Neuron (in vitro differentiated cells): ENCODE measurements around the gene IL17F.

Experiments used
- H2AFZ ChIP-seq: one replicate; pipeline ENCODE4 v1.6.1; 2013; ENCODE audit warnings: low read depth, mild to moderate bottlenecking, inconsistent platforms, low read length, moderate library complexity
- H3K27me3 ChIP-seq: one replicate; pipeline ENCODE4 v1.6.1; 2013; ENCODE audit warnings: low read length; ENCODE audit not compliant: insufficient read depth
- H3K36me3 ChIP-seq: one replicate; pipeline ENCODE4 v1.6.1; 2013; ENCODE audit warnings: low read length; ENCODE audit not compliant: insufficient read depth
- H3K4me1 ChIP-seq: one replicate; pipeline ENCODE4 v1.6.1; 2013; ENCODE audit warnings: low read length; ENCODE audit not compliant: insufficient read depth
- H3K4me3 ChIP-seq: 2 replicates; pipeline ENCODE4 v1.5.1; 2013; ENCODE audit warnings: mild to moderate bottlenecking, low read length, moderate library complexity
- H3K9me3 ChIP-seq: one replicate; pipeline ENCODE4 v1.6.1; 2013; ENCODE audit warnings: low read length

IL17F gene

DNA sequence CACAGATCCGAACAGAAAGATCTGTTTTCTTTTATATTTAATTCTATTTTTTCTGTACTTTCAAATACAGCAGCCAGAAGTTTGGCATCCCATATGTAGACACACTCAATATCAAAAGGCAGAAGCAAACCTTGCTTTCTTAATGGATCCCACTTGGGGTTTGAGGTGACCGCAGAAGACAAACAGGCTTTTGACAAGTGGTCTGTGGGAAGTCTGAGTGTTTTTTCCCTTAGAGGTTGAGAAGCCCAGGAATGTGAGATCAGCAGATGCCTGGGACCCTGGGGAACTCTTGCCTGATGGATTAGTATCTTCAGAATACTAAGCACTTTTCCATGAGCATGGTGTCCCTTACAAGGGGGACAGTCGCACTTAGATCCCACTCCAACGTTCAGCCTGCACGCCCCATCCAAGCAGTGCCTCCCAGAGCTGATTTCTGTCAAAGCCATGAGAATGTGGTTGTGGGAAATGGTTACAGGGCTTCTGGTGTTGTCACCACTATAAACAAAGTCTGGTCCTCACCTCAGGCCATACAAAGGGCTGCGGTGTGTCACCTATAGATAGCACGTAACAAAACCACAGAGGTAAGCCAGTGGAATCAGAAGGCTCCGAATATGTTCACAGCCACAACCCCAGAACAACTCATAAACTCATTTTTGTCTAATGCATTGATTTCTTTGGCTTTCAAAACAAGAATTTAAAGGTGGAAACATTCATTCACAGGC is 12.7 kb downstream of the IL17F start:
- no peaks in the 10 kb centered on the region for H3K9me3 ChIP-seq
- no peaks in the 10 kb centered on the region for H3K36me3 ChIP-seq
- no peaks in the 10 kb centered on the region for H3K4me1 ChIP-seq
- H2AFZ ChIP-seq, result no peak overlapping the region
- no peak overlapping the region for H3K4me3 ChIP-seq
- H3K27me3 ChIP-seq, result peaks cover 4% of the 10 kb centered on the region

DNA sequence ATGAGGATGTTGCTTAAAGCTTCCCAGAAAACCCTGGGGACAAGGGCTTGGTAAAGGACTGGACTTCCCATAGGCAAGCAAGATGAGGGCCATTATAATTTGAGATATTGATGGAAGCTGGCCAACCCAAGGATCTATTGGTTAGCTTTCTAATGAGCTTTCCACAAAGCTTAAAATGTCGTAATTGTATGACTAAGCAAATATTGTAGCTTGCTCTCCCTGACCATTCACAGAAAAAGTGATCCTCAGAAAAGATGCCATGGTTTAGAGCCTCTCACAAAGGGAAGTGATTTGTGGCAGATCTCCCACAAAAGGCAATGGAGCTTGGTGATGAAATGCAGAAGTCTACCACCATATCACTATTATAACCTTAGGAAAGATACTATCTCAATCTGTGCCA is 13.6 kb downstream of the IL17F start:
- no peak overlapping the region for H3K4me3 ChIP-seq

DNA sequence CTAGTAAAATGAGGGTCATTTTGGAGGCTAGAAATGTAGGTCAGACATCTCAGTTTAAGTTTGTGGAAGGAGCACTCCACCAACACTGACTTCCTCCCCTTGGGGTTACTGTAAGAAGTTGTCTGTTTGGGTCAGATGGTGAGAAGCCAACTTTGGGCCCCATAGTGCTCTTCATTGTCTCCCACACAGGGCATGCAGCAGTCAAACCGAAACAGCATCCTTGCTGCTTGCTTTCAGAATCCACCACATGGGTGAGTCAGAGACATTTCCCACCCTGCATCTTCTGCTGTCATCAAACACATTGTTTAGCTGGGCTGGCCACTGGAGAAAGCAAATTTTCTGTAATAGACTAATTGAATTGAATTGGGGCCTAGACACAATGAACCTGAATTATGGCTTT is 16.8 kb downstream of the IL17F start:
- no peaks in the 10 kb centered on the region for H3K4me1 ChIP-seq
- no peaks in the 10 kb centered on the region for H3K9me3 ChIP-seq
- H3K4me3 ChIP-seq, result no peak overlapping the region
- H2AFZ ChIP-seq, result no peak overlapping the region
- H3K36me3 ChIP-seq, result no peaks in the 10 kb centered on the region
- H3K27me3 ChIP-seq, result peaks cover 4% of the 10 kb centered on the region

More for the DNA sequence above, 13.6 kb downstream of the IL17F start:
- Histone ChIP-seq H3K9me3 (no peaks in the 10 kb centered on the region), H2AFZ (no peak overlapping the region), H3K4me1 (no peaks in the 10 kb centered on the region), H3K36me3 (no peaks in the 10 kb centered on the region), H3K27me3 (peaks cover 4% of the 10 kb centered on the region)

DNA sequence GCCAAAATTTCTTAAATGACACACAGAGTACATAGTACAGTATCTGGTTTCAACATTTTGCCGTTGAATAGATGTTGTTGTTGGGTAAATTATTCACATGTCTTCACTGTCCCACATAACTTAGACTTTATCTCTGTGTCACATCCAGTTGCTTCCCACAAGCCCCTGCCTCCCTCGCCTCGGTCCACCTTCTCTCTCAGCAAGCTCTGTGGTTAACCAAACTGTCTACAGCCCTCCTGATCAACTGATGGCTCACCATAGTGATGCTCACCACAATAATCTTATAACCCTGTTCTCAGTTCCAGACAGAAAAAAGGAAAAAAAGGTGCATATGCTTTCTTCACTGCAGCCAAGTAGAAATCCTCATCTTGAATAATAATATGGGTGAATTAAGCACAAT is 23.0 kb downstream of the IL17F start:
- Histone ChIP-seq H3K36me3 (no peaks in the 10 kb centered on the region), H3K4me1 (no peaks in the 10 kb centered on the region), H2AFZ (no peak overlapping the region), H3K4me3 (no peak overlapping the region), H3K9me3 (no peaks in the 10 kb centered on the region), H3K27me3 (no peaks in the 10 kb centered on the region)

DNA sequence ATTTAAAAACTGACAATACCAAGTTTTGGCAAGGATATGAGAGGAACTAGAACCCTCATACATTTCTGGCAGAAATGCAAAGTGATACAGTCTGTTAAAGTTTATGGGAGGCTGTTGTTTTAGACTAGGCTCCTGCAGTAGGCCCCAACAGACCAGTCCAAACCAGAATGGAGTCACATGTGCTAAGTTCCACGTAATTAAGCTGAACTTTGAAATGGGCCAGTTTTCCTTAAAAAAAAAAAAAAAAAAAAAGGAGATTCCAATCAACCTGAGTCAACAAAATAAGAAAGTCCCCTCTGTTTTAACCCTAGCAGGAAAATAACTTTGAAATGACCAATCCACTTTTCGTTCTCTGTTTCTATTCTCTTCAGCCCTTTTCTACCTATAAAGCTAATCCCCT is 26.5 kb downstream of the IL17F start:
- no peak overlapping the region for H3K4me3 ChIP-seq
- H3K36me3 ChIP-seq, result no peaks in the 10 kb centered on the region
- no peaks in the 10 kb centered on the region for H3K9me3 ChIP-seq
- no peak overlapping the region for H2AFZ ChIP-seq
- no peaks in the 10 kb centered on the region for H3K27me3 ChIP-seq
- H3K4me1 ChIP-seq, result no peaks in the 10 kb centered on the region

DNA sequence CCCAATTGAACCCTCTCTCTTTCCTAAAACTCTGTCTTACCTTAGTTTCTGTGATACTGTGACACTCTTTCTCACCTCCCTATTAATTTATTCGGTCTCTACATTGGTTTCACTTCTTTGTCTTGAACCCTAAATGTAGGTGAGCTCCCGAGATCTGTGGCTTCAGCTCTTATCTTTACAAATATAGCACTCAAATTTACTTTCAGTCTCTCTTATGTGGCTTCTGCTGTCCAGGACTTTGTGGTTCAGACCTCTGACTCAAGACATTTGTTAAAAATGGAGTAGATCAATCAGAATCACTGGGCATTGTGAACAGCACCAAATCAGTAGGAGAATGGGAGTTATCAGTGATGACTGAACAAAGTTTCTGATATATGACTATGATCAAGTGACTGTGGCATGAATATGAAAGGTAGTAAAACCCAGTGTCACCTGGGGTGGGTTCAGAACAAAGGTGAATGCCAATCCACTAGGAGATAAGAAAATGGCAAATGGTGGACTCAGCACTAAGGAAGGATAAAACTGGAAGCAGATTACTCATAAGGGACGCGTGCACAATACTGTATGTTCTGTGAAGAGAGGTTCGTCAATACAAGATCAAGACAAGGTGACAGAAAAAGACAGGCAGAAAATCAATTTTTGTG is 27.2 kb downstream of the IL17F start:
- H3K27me3 ChIP-seq, result no peaks in the 10 kb centered on the region
- no peaks in the 10 kb centered on the region for H3K36me3 ChIP-seq
- no peaks in the 10 kb centered on the region for H3K9me3 ChIP-seq
- H3K4me3 ChIP-seq, result no peak overlapping the region
- no peak overlapping the region for H2AFZ ChIP-seq
- no peaks in the 10 kb centered on the region for H3K4me1 ChIP-seq

DNA sequence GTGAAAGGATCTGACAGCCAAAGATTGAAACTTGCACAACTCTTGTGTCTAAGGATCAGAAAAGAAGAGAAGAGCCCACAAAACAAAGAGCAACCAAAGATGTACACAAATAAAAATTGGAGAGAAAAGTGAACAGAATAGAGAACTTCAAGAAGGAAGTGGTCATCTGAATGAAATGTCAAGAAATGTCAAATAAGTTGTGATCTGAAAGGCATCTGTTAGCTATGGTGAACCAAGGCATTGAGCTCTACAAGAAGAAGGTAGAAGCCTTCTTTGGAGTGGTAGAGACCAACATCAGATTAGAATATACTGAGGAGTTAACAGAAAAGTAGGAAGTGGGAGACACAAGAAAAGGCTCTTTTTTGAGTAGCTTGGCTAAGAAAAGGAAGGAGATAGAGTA is 28.5 kb downstream of the IL17F start:
- Histone ChIP-seq H3K4me3 (no peak overlapping the region), H3K4me1 (no peaks in the 10 kb centered on the region), H3K27me3 (no peaks in the 10 kb centered on the region), H3K36me3 (no peaks in the 10 kb centered on the region), H3K9me3 (no peaks in the 10 kb centered on the region), H2AFZ (no peak overlapping the region)

DNA sequence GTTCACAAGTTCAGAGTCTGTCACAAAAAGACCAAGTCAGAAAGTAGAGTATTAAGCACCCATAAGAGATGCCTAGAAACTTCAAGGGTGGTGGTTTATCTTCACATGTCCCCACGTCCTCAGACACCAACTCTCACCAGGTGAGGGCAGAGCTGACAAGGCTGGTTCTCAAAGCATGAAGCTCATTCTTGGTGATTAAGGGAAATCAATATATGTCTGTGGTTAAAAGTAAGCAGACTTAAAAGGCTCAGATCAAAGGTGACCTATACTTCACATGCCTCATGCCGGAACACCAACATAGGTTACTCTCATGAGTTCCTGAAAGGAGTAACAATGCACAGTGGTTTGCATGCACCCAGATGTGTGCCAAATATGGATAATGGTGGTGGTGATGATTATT is 31.2 kb downstream of the IL17F start:
- Histone ChIP-seq H3K36me3 (no peaks in the 10 kb centered on the region), H2AFZ (no peak overlapping the region)

DNA sequence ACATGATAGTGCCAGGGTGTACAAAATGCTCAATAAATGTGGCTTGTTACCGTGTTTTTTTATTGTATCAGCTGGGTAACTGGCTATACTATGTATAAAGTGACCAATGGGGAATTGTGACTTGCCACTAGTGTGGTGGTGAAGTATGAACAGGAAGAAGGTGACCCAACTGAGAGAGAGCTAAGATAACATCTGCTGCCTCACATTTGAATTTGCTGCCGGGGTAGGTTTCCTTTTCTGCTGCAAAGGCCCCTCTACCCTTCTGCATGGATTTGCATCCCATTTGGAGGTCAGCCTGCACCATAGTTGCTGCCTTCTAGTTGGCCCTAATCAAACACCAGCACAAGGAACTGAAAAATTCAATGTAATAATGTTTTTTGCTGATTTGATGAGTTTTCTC is 34.1 kb downstream of the IL17F start:
- no peak overlapping the region for H2AFZ ChIP-seq
- H3K36me3 ChIP-seq, result no peaks in the 10 kb centered on the region
- no peaks in the 10 kb centered on the region for H3K4me1 ChIP-seq
- no peak overlapping the region for H3K4me3 ChIP-seq
- no peaks in the 10 kb centered on the region for H3K9me3 ChIP-seq
- no peaks in the 10 kb centered on the region for H3K27me3 ChIP-seq

More for the DNA sequence above, 31.2 kb downstream of the IL17F start:
- H3K4me1 ChIP-seq, result no peaks in the 10 kb centered on the region
- H3K9me3 ChIP-seq, result no peaks in the 10 kb centered on the region
- no peak overlapping the region for H3K4me3 ChIP-seq
- no peaks in the 10 kb centered on the region for H3K27me3 ChIP-seq

DNA sequence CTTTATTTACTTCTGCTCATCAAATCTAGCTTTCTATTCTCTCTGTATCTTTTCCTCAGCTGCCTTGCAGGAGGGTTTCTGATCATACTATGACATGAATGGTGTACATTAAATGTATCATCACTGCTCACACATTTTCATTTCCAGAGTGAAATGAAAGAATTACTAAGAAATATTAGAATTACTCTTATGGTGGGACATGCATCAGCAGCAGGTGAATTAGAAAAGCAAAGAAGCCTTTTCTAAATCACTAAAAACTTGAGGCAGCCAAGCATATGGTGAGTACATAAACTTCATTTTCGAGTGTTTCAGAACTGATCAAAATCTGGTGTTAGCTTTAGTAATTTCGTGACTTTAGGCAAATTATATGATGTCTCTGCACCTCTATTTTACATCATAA is 34.5 kb downstream of the IL17F start:
- H3K4me3 ChIP-seq, result no peak overlapping the region
- no peaks in the 10 kb centered on the region for H3K4me1 ChIP-seq
- H2AFZ ChIP-seq, result no peak overlapping the region
- no peaks in the 10 kb centered on the region for H3K27me3 ChIP-seq
- no peaks in the 10 kb centered on the region for H3K36me3 ChIP-seq
- H3K9me3 ChIP-seq, result no peaks in the 10 kb centered on the region

DNA sequence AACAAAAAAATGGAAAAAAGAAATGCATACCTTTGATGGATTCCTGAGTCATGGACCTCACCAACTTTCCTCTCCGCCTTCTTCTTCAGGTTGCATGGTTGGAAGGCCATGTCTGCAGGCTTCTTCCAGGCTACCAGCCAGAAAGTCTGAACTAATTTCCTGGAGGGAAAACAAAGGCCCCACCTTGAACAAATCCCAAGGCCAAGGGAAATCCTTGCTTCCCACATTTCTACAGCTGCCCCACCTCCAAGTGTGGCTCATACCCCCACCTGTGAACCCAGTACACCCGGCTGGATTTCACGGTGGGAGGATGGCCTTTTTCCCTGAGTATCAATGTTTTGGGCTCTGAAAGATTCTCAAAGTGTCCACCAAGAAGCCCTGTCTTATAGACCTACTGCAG is 35.7 kb downstream of the IL17F start:
- Histone ChIP-seq H3K9me3 (no peaks in the 10 kb centered on the region), H3K4me1 (no peaks in the 10 kb centered on the region), H2AFZ (no peak overlapping the region), H3K4me3 (no peak overlapping the region), H3K36me3 (no peaks in the 10 kb centered on the region), H3K27me3 (no peaks in the 10 kb centered on the region)

DNA sequence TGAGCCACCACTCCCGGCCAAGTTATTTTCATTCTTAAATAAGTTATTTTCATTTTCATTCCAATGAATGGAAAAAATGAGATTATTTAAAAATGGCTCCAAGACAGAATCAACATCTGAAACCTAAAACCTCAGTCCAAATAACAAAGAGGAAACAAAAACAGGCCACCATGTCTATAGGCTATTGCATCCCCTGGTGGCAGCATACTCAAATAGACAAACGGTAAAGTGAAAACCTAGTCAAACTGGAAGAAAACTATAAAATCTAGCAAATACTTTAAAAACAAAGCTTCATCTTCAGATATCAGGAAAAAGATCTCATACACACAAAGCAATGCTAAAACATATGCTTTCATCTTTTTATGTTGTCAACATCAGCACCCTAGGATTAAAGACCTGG is 37.2 kb downstream of the IL17F start:
- Histone ChIP-seq H3K27me3 (no peaks in the 10 kb centered on the region), H3K4me1 (no peaks in the 10 kb centered on the region), H3K4me3 (no peak overlapping the region), H2AFZ (no peak overlapping the region), H3K9me3 (no peaks in the 10 kb centered on the region), H3K36me3 (no peaks in the 10 kb centered on the region)

DNA sequence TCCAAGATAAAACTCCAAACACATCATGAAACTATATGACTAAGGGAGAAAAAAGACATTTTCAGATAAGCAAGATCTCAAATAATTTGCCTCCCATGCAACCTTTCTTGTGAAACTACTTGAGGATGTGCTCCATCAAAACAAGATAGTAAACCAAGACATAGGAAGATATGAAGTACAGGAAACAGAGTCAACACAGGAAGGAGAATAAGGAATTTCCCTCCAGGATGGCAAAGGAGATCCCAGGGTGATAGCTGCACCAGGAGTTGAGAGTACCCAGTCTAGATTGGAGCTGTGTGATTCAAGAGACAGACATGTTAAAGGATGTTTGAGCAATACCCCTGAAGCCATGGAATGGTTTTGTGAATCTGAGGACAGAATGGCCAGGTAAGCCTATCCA is 42.8 kb downstream of the IL17F start:
- Histone ChIP-seq H2AFZ (no peak overlapping the region), H3K27me3 (no peaks in the 10 kb centered on the region), H3K4me1 (no peaks in the 10 kb centered on the region), H3K9me3 (no peaks in the 10 kb centered on the region), H3K4me3 (no peak overlapping the region), H3K36me3 (no peaks in the 10 kb centered on the region)

DNA sequence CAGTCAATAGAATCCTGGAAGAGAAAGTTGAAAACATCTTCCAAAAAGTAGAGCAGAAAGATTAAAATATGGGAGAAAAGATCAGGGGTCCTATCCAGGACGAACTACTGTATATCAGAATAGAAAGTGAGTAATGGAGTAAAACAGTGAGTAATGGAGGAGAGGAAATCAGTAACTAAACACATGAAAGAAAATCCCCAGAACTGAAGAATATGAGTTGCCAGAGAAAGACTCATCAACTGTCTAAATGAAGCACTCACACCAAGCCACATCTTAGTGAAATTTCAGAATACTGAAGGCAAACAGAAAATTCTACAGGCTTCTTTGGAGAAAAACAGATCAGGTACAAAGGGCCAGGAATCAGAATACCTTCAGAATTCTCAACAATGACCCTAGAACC is 43.3 kb downstream of the IL17F start:
- Histone ChIP-seq H3K36me3 (no peaks in the 10 kb centered on the region), H3K4me1 (no peaks in the 10 kb centered on the region), H3K27me3 (no peaks in the 10 kb centered on the region), H3K9me3 (no peaks in the 10 kb centered on the region), H3K4me3 (no peak overlapping the region), H2AFZ (no peak overlapping the region)
